GM23248 (cell line): Measurements from ENCODE around the gene NUCB1. TPM values are rescaled to one million over a fixed set of nuclear protein-coding genes. Genes with fewer than 3 reads are reported as not detected.

Experiments used
- DNase-seq: peaks from one replicate; pipeline ENCODE4 v3.0.0-alpha.2; 2015
- H2AFZ ChIP-seq: fragments of 200-600 bp; sonication (generic); 2 replicates; pipeline ENCODE4 v1.6.1; 2016; ENCODE audit warnings: antibody characterized with exemption
- H3F3A ChIP-seq: fragments of 200-600 bp; sonication (generic); 2 replicates; pipeline ENCODE4 v1.6.1; 2016; ENCODE audit warnings: mild to moderate bottlenecking, antibody characterized with exemption, mixed run types; ENCODE audit not compliant: insufficient read depth
- H3K27ac ChIP-seq: fragments of 200-600 bp; sonication (generic); 2 replicates; pipeline ENCODE4 v1.5.1; 2016; ENCODE audit warnings: mild to moderate bottlenecking
- H3K27me3 ChIP-seq: fragments of 200-600 bp; sonication (generic); replicated peaks from 2 replicates; pipeline ENCODE4 v1.6.1; 2016; ENCODE audit warnings: mild to moderate bottlenecking; ENCODE audit not compliant: insufficient read depth
- H3K36me3 ChIP-seq: fragments of 200-600 bp; sonication (generic); 2 replicates; pipeline ENCODE4 v1.6.1; 2016; ENCODE audit warnings: low read depth, mild to moderate bottlenecking
- H3K4me1 ChIP-seq: fragments of 200-600 bp; sonication (generic); 2 replicates; pipeline ENCODE4 v1.6.1; 2016; ENCODE audit warnings: mild to moderate bottlenecking; ENCODE audit not compliant: insufficient read depth
- H3K4me2 ChIP-seq: fragments of 200-600 bp; sonication (generic); one replicate; pipeline ENCODE4 v1.6.1; 2016; ENCODE audit warnings: mild to moderate bottlenecking; ENCODE audit not compliant: unreplicated experiment
- H3K4me3 ChIP-seq: fragments of 200-600 bp; sonication (generic); 2 replicates; pipeline ENCODE4 v1.5.1; 2016; ENCODE audit warnings: mild to moderate bottlenecking
- H3K79me2 ChIP-seq: fragments of 200-600 bp; sonication (generic); 2 replicates; pipeline ENCODE4 v1.6.1; 2016; ENCODE audit warnings: mild to moderate bottlenecking; ENCODE audit not compliant: insufficient read depth
- H3K9ac ChIP-seq: fragments of 200-600 bp; sonication (generic); 2 replicates; pipeline ENCODE4 v1.6.1; 2016; ENCODE audit warnings: mild to moderate bottlenecking
- H3K9me2 ChIP-seq: fragments of 200-600 bp; sonication (generic); 2 replicates; pipeline ENCODE4 v1.6.1; 2016; ENCODE audit warnings: mixed run types, mild to moderate bottlenecking, moderate library complexity; ENCODE audit not compliant: insufficient read depth
- H3K9me3 ChIP-seq: fragments of 200-600 bp; sonication (generic); one replicate; pipeline ENCODE4 v1.6.1; 2017; ENCODE audit warnings: low read depth
- H4K20me1 ChIP-seq: fragments of 200-600 bp; sonication (generic); 2 replicates; pipeline ENCODE4 v1.6.0; 2016; ENCODE audit not compliant: insufficient read depth
- EZH2 ChIP-seq: fragments of 200-600 bp; sonication (generic); IDR thresholded peaks from 2 replicates; pipeline ENCODE4 v1.6.1; 2018; ENCODE audit warnings: antibody characterized with exemption, mild to moderate bottlenecking; ENCODE audit not compliant: insufficient read depth, poor library complexity, severe bottlenecking
- EZH2phosphoT487 ChIP-seq: fragments of 200-600 bp; sonication (generic); IDR thresholded peaks from 2 replicates; pipeline ENCODE4 v1.6.1; 2018; ENCODE audit warnings: antibody characterized with exemption, moderate library complexity, mild to moderate bottlenecking, low read depth; ENCODE audit not compliant: insufficient read depth
- WGBS, 2 experiments: methylation state at CpG; one replicate each; pipeline ENCODE4 v1.1.6; 2015 to 2017; ENCODE audit warnings: low lambda C conversion rate in 2 of 2, low coverage in 1 of 2; ENCODE audit errors: missing lambda C conversion rate in 2 of 2; 5-methylcytosine and 5-hydroxymethylcytosine counted together
- in situ Hi-C: fragments of 300-500 bp; cut with MboI; formaldehyde crosslinking; loops from 2 replicates; pipeline ENCODE4 v1.15.0; 2020
- polyA plus RNA-seq: library from polyadenylated mRNA; unstranded; fragments of >200 nt; fragmentation: Nextera tagmentation; extraction: Ambion mirVana; gene quantifications from 2 replicates; pipeline ENCODE4 v1.2.1, GENCODE V29; 2016
- total RNA-seq: library from RNA; depleted of rRNA; stranded (reverse); fragments of >200 nt; shearing (Covaris generic); gene quantifications from 2 replicates; pipeline ENCODE4 v1.2.3, GENCODE V29; 2014; rRNA removed

Gene NUCB1
- total RNA-seq (362 and 401 TPM in 2 replicates), polyA plus RNA-seq (412 and 438 TPM in 2 replicates)

GRCh38 chr19:48899781-48900476 is at the start of gene NUCB1:
NUCB1 (plus strand) TSS chr19:48900312; CDS start chr19:48900797, 485 bp downstream.
- Histone ChIP-seq H3K9ac (peak within 1 kb of the TSS; percentile 92), H3K4me1 (no peaks in the 10 kb centered on the region), H3K9me3 (no peaks in the 10 kb centered on the region), H3F3A (no peaks in the 10 kb centered on the region), H3K9me2 (no peaks in the 10 kb centered on the region), H3K4me3 (peak within 1 kb of the TSS; percentile 92), H3K27ac (peak within 1 kb of the TSS; percentile 50), H3K4me2 (peak within 1 kb of the TSS; percentile 84), H3K36me3 (peaks cover 5% of the 10 kb centered on the region; the same call in 1 of the 2 replicates), H2AFZ (peak within 1 kb of the TSS; percentile 81), H4K20me1 (no peaks in the 10 kb centered on the region), H3K79me2 (peaks cover 36% of the 10 kb centered on the region), H3K27me3 (no peaks in the 10 kb centered on the region)
- peak; percentile 100 for DNase-seq
- TF ChIP-seq EZH2 (no peak), EZH2phosphoT487 (no peak)
- WGBS, 2 experiments: 7 to 8% methylated on average over 34 of the region's 34 CpGs
- in situ Hi-C loops: no loop called here

- H3K9me2 ChIP-seq: no peaks in the 10 kb centered on the region
- no peaks in the 10 kb centered on the region for H3F3A ChIP-seq
- H3K9me3 ChIP-seq: no peaks in the 10 kb centered on the region
- H3K4me1 ChIP-seq: no peaks in the 10 kb centered on the region
- no peak overlapping the region for H2AFZ ChIP-seq
- no peak overlapping the region for H3K4me2 ChIP-seq
- H3K36me3 ChIP-seq: no peaks in the 10 kb centered on the region; the same call in 1 of the 2 replicates
- no peak for DNase-seq
- TF ChIP-seq EZH2phosphoT487: no peak
- TF ChIP-seq EZH2: no peak
- no peaks in the 10 kb centered on the region for H4K20me1 ChIP-seq
- H3K9ac ChIP-seq: no peak overlapping the region
- 100% methylated on average over 4 of the region's 4 CpGs for WGBS, 2 experiments
- H3K27me3 ChIP-seq: no peaks in the 10 kb centered on the region
- no peak overlapping the region for H3K4me3 ChIP-seq
- in situ Hi-C loops: no loop called here
- H3K27ac ChIP-seq: no peak overlapping the region
- no peaks in the 10 kb centered on the region for H3K79me2 ChIP-seq
Observed at GRCh38 chr19:48852292-48852691, 47.8 kb upstream of the NUCB1 start.

- H3K4me1 ChIP-seq: no peaks in the 10 kb centered on the region
- no peak overlapping the region for H3K9ac ChIP-seq
- no peak overlapping the region for H3K27ac ChIP-seq
- H3K27me3 ChIP-seq: no peaks in the 10 kb centered on the region
- no peaks in the 10 kb centered on the region for H3K79me2 ChIP-seq
- H3K36me3 ChIP-seq: no peaks in the 10 kb centered on the region; the same call in 1 of the 2 replicates
- no peaks in the 10 kb centered on the region for H3K9me2 ChIP-seq
- no peaks in the 10 kb centered on the region for H3K9me3 ChIP-seq
- no peak overlapping the region for H2AFZ ChIP-seq
- no peak overlapping the region for H3K4me2 ChIP-seq
- WGBS, 2 experiments: 94 to 95% methylated on average over 8 of the region's 8 CpGs
- no peaks in the 10 kb centered on the region for H4K20me1 ChIP-seq
- in situ Hi-C loops: no loop called here
- H3K4me3 ChIP-seq: no peak overlapping the region
- H3F3A ChIP-seq: no peaks in the 10 kb centered on the region
- no peak for DNase-seq
- TF ChIP-seq EZH2 (no peak), EZH2phosphoT487 (no peak)
Observed at GRCh38 chr19:48853483-48853882, 46.6 kb upstream of the NUCB1 start.

GRCh38 chr19:48854103-48854502 is 46.0 kb upstream of the NUCB1 start:
- in situ Hi-C loops: no loop called here
- no peaks in the 10 kb centered on the region for H3K9me2 ChIP-seq
- H3F3A ChIP-seq: no peaks in the 10 kb centered on the region
- H4K20me1 ChIP-seq: no peaks in the 10 kb centered on the region
- no peak overlapping the region for H2AFZ ChIP-seq
- WGBS, 2 experiments: 95 to 97% methylated on average over 7 of the region's 7 CpGs
- no peak for DNase-seq
- H3K4me1 ChIP-seq: no peaks in the 10 kb centered on the region
- no peak overlapping the region for H3K4me2 ChIP-seq
- H3K27me3 ChIP-seq: no peaks in the 10 kb centered on the region
- H3K79me2 ChIP-seq: no peaks in the 10 kb centered on the region
- no peak overlapping the region for H3K27ac ChIP-seq
- H3K4me3 ChIP-seq: no peak overlapping the region
- H3K36me3 ChIP-seq: no peaks in the 10 kb centered on the region; the same call in 1 of the 2 replicates
- H3K9ac ChIP-seq: no peak overlapping the region
- TF ChIP-seq EZH2 (no peak), EZH2phosphoT487 (no peak)
- no peaks in the 10 kb centered on the region for H3K9me3 ChIP-seq
